Karpas-422 (cell line): ENCODE results near the gene SERPINF2. TPM values are rescaled to one million over a fixed set of nuclear protein-coding genes. Genes with fewer than 3 reads are reported as not detected.
"Not testable (repeated sequence)": the region's sequence is repeated elsewhere in the genome, so short reads cannot be mapped to it uniquely, and the experiment has no call there.

Experiments
- DNase-seq: peaks from one replicate; pipeline ENCODE4 v3.0.0-alpha.2; 2015
- H2AFZ ChIP-seq: fragments of 200-600 bp; sonication (generic); 2 replicates; pipeline ENCODE4 v1.6.1; 2014; ENCODE audit warnings: antibody characterized with exemption, low read length, mixed read lengths
- H3K27ac ChIP-seq: fragments of 200-600 bp; sonication (generic); 2 replicates; pipeline ENCODE4 v1.5.1; 2014; ENCODE audit warnings: mild to moderate bottlenecking, low read length, moderate library complexity
- H3K27me3 ChIP-seq: fragments of 200-600 bp; sonication (generic); 2 replicates; pipeline ENCODE4 v1.6.1; 2014; ENCODE audit warnings: low read length, mixed read lengths
- H3K36me3 ChIP-seq: fragments of 200-600 bp; sonication (generic); 2 replicates; pipeline ENCODE4 v1.6.1; 2014; ENCODE audit warnings: low read length, mixed read lengths; ENCODE audit not compliant: insufficient read depth
- H3K4me1 ChIP-seq: fragments of 200-600 bp; sonication (generic); 2 replicates; pipeline ENCODE4 v1.6.1; 2014; ENCODE audit warnings: mild to moderate bottlenecking, low read length, mixed read lengths
- H3K4me2 ChIP-seq: fragments of 200-600 bp; sonication (generic); 2 replicates; pipeline ENCODE4 v1.6.1; 2014; ENCODE audit warnings: low read length, low read depth, mild to moderate bottlenecking; ENCODE audit not compliant: poor library complexity, severe bottlenecking
- H3K4me3 ChIP-seq: fragments of 200-600 bp; sonication (generic); 2 replicates; pipeline ENCODE4 v1.5.1; 2014; ENCODE audit warnings: mild to moderate bottlenecking, antibody characterized with exemption, low read length, mixed read lengths
- H3K79me2 ChIP-seq: fragments of 200-600 bp; sonication (generic); 2 replicates; pipeline ENCODE4 v1.6.1; 2014; ENCODE audit warnings: mild to moderate bottlenecking, low read length, mixed read lengths
- H3K9ac ChIP-seq: fragments of 200-600 bp; sonication (generic); 2 replicates; pipeline ENCODE4 v1.6.0; 2014; ENCODE audit warnings: low read length
- H3K9me2 ChIP-seq: fragments of 200-600 bp; sonication (generic), shearing (Covaris generic); replicated peaks from 2 replicates; pipeline ENCODE4 v1.6.0; 2014; ENCODE audit warnings: mild to moderate bottlenecking, low read length, moderate library complexity; ENCODE audit not compliant: insufficient read depth
- H3K9me3 ChIP-seq: fragments of 300-700, 200-600 bp; sonication (generic); 2 replicates; pipeline ENCODE4 v1.6.1; 2014; ENCODE audit warnings: low read length, mixed read lengths
- H4K20me1 ChIP-seq: fragments of 200-600 bp; sonication (generic); 2 replicates; pipeline ENCODE4 v1.6.1; 2014; ENCODE audit warnings: mild to moderate bottlenecking, antibody characterized with exemption, low read length, low read depth; ENCODE audit not compliant: insufficient read depth
- total RNA-seq: library from RNA; depleted of rRNA; stranded (reverse); fragments of >200 nt; shearing (Covaris generic); gene quantifications from 2 replicates; pipeline ENCODE4 v1.2.3, GENCODE V29; 2014; ENCODE audit warnings: low replicate concordance

The SERPINF2 gene
- total RNA-seq, 1 experiment from 2014 or later, result 0.19 TPM

- H3K9ac ChIP-seq, H3K9me2 ChIP-seq, H2AFZ ChIP-seq, H3K27ac ChIP-seq, H3K36me3 ChIP-seq, H3K27me3 ChIP-seq, H3K79me2 ChIP-seq, H3K4me2 ChIP-seq, H4K20me1 ChIP-seq, H3K4me1 ChIP-seq, H3K9me3 ChIP-seq, DNase-seq, H3K4me3 ChIP-seq: not testable (repeated sequence)
These were observed 33.8 kb upstream of the SERPINF2 start for GRCh38 chr17:1708791-1709346.

GRCh38 chr17:1709403-1709951 is 33.2 kb upstream of the SERPINF2 start:
- no peak overlapping the region for H3K27ac ChIP-seq
- no peaks in the 10 kb centered on the region for H3K27me3 ChIP-seq
- no peak overlapping the region for H3K4me3 ChIP-seq
- H3K9ac ChIP-seq, result no peak overlapping the region
- no peak for DNase-seq
- H3K9me3 ChIP-seq, result no peaks in the 10 kb centered on the region
- no peaks in the 10 kb centered on the region; the same call in 1 of the 2 replicates for H3K4me1 ChIP-seq
- H3K36me3 ChIP-seq, result no peaks in the 10 kb centered on the region
- no peaks in the 10 kb centered on the region for H3K9me2 ChIP-seq
- no peaks in the 10 kb centered on the region for H3K79me2 ChIP-seq
- H4K20me1 ChIP-seq, result no peaks in the 10 kb centered on the region
- no peak overlapping the region for H2AFZ ChIP-seq
- H3K4me2 ChIP-seq, result no peak overlapping the region

- Histone ChIP-seq H3K9me2 (no peaks in the 10 kb centered on the region), H2AFZ (no peak within 1 kb of the TSS), H3K9ac (no peak within 1 kb of the TSS), H3K4me1 (peaks cover 7% of the 10 kb centered on the region), H3K27ac (no peak within 1 kb of the TSS), H3K79me2 (no peaks in the 10 kb centered on the region), H3K9me3 (no peaks in the 10 kb centered on the region), H4K20me1 (no peaks in the 10 kb centered on the region; the same call in 1 of the 2 replicates), H3K4me3 (no peak within 1 kb of the TSS), H3K4me2 (no peak within 1 kb of the TSS), H3K27me3 (no peaks in the 10 kb centered on the region), H3K36me3 (no peaks in the 10 kb centered on the region)
- DNase-seq, result no peak
These were observed 32.5 kb upstream of the SERPINF2 start, which contains the start of gene TLCD2 for GRCh38 chr17:1709971-1710806. TLCD2 (minus strand) TSS chr17:1710377; CDS start chr17:1710242, 135 bp downstream.

GRCh38 chr17:1710807-1711553 is 31.7 kb upstream of the SERPINF2 start:
- Histone ChIP-seq H2AFZ (no peak overlapping the region), H3K79me2 (no peaks in the 10 kb centered on the region), H3K4me2 (no peak overlapping the region), H4K20me1 (no peaks in the 10 kb centered on the region; the same call in 1 of the 2 replicates), H3K27ac (no peak overlapping the region), H3K27me3 (no peaks in the 10 kb centered on the region), H3K36me3 (no peaks in the 10 kb centered on the region), H3K4me3 (no peak overlapping the region), H3K9me2 (no peaks in the 10 kb centered on the region), H3K4me1 (peaks cover 11% of the 10 kb centered on the region), H3K9me3 (no peaks in the 10 kb centered on the region), H3K9ac (no peak overlapping the region)
- DNase-seq, result no peak

- Histone ChIP-seq H3K4me2 (no peak overlapping the region), H3K9ac (no peak overlapping the region), H3K9me3 (no peaks in the 10 kb centered on the region), H3K27me3 (no peaks in the 10 kb centered on the region), H3K4me1 (peaks cover 11% of the 10 kb centered on the region), H3K79me2 (no peaks in the 10 kb centered on the region), H3K27ac (no peak overlapping the region), H2AFZ (no peak overlapping the region), H3K36me3 (no peaks in the 10 kb centered on the region), H4K20me1 (no peaks in the 10 kb centered on the region; the same call in 1 of the 2 replicates), H3K4me3 (no peak overlapping the region), H3K9me2 (no peaks in the 10 kb centered on the region)
- DNase-seq, result no peak
These were observed 30.9 kb upstream of the SERPINF2 start for GRCh38 chr17:1711804-1712203.

- Histone ChIP-seq H3K79me2 (no peaks in the 10 kb centered on the region), H3K4me2 (no peak overlapping the region), H3K36me3 (no peaks in the 10 kb centered on the region), H2AFZ (no peak overlapping the region), H3K27me3 (no peaks in the 10 kb centered on the region), H3K9ac (no peak overlapping the region), H3K27ac (no peak overlapping the region), H3K9me2 (no peaks in the 10 kb centered on the region), H3K4me3 (no peak overlapping the region), H3K4me1 (peaks cover 13% of the 10 kb centered on the region), H3K9me3 (no peaks in the 10 kb centered on the region), H4K20me1 (no peaks in the 10 kb centered on the region; the same call in 1 of the 2 replicates)
- DNase-seq, result no peak
These were observed 30.4 kb upstream of the SERPINF2 start for GRCh38 chr17:1712271-1712670.

- Histone ChIP-seq H3K4me1 (peaks cover 20% of the 10 kb centered on the region), H3K27ac (no peak overlapping the region), H4K20me1 (no peaks in the 10 kb centered on the region; the same call in 1 of the 2 replicates), H3K27me3 (no peaks in the 10 kb centered on the region), H3K9me2 (no peaks in the 10 kb centered on the region), H3K9me3 (no peaks in the 10 kb centered on the region), H3K79me2 (no peaks in the 10 kb centered on the region), H3K4me3 (no peak overlapping the region), H3K36me3 (no peaks in the 10 kb centered on the region), H2AFZ (no peak overlapping the region), H3K9ac (no peak overlapping the region), H3K4me2 (no peak overlapping the region)
- no peak for DNase-seq
These were observed 29.4 kb upstream of the SERPINF2 start for GRCh38 chr17:1713160-1713877.
